GM12874 (cell line): Measurements from ENCODE around the gene TNS3.

Source experiments
- CTCF ChIP-seq: IDR thresholded peaks from 2 replicates; pipeline ENCODE4 v1.5.1; 2011; ENCODE audit warnings: low read depth, mild to moderate bottlenecking, control low read depth, low read length, moderate library complexity; ENCODE audit not compliant: insufficient read depth

TNS3 gene

GRCh38 chr7:47543714-47544113 is 38.2 kb downstream of the TNS3 start:
- TF ChIP-seq CTCF: no peak

GRCh38 chr7:47543056-47543455 is 38.9 kb downstream of the TNS3 start:
- TF ChIP-seq CTCF: no peak

GRCh38 chr7:47542051-47542450 is 39.9 kb downstream of the TNS3 start:
- no peak for TF ChIP-seq CTCF

- no peak for TF ChIP-seq CTCF
Measured at GRCh38 chr7:47540387-47541350, 41.2 kb downstream of the TNS3 start.

GRCh38 chr7:47540053-47540386 is 41.9 kb downstream of the TNS3 start:
- TF ChIP-seq CTCF: no peak

GRCh38 chr7:47539398-47540052 is 42.4 kb downstream of the TNS3 start:
- no peak for TF ChIP-seq CTCF

GRCh38 chr7:47538846-47539311 is 43.0 kb downstream of the TNS3 start:
- TF ChIP-seq CTCF: no peak
